ENCODE results near the gene HIVEP3. TPM values are rescaled to one million over a fixed set of nuclear protein-coding genes. Genes with fewer than 3 reads are reported as not detected.

Gene HIVEP3
- total RNA-seq, 1 experiment from 2014 or later, result 0.55 TPM

- Mint-ChIP-seq H3K9me3 (no peaks in the 10 kb centered on the region), H3K4me1 (peaks cover 28% of the 10 kb centered on the region), H3K4me3 (no peak overlapping the region), H3K36me3 (no peaks in the 10 kb centered on the region), H3K27me3 (ENCODE audit: low read depth) (peaks cover 14% of the 10 kb centered on the region), H3K27ac (no peak overlapping the region)
- ATAC-seq (no peak), DNase-seq (ENCODE audit: low spot score) (no peak)
- CTCF ChIA-PET, result interaction anchor here (1.4 to 4.0 kb wide), 3 partner anchors 14 to 17 kb away, joined by 3 to 16 read pairs (median 7); partner anchors contain the start of gene EDN2
- no peak for TF ChIP-seq ZNF232 (CRISPR knock-in tag; IDR thresholded peaks at IDR 0.05)
- TF ChIP-seq, protein P1, sequence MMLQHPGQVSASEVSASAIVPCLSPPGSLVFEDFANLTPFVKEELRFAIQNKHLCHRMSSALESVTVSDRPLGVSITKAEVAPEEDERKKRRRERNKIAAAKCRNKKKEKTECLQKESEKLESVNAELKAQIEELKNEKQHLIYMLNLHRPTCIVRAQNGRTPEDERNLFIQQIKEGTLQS (CRISPR knock-in tag; conservative IDR thresholded peaks at IDR 0.05), result no peak
- no peak for TF ChIP-seq NR3C1 (CRISPR knock-in tag; conservative IDR thresholded peaks at IDR 0.05; ENCODE audit: low read depth)
- TF ChIP-seq FOXK1 (CRISPR knock-in tag; IDR thresholded peaks at IDR 0.05), result no peak
- TF ChIP-seq FOXP1 (CRISPR knock-in tag; IDR thresholded peaks at IDR 0.05; ENCODE audit: borderline replicate concordance), result no peak
- no peak for TF ChIP-seq CBFB (CRISPR knock-in tag; IDR thresholded peaks at IDR 0.05; ENCODE audit: low read depth)
- no peak for TF ChIP-seq USF2 (CRISPR knock-in tag; IDR thresholded peaks at IDR 0.05)
- no peak for TF ChIP-seq ESRRA (CRISPR knock-in tag; IDR thresholded peaks at IDR 0.05; ENCODE audit: borderline replicate concordance)
- POLR2A ChIA-PET, result no interaction called here
Measured at GRCh38 chr1:41498804-41499203, 419.9 kb downstream of the HIVEP3 start.

GRCh38 chr1:41498391-41498790, 420.3 kb downstream of the HIVEP3 start:
- Mint-ChIP-seq H3K9me3 (no peaks in the 10 kb centered on the region), H3K36me3 (no peaks in the 10 kb centered on the region), H3K4me3 (no peak overlapping the region), H3K4me1 (peaks cover 24% of the 10 kb centered on the region), H3K27me3 (ENCODE audit: low read depth) (peaks cover 14% of the 10 kb centered on the region), H3K27ac (no peak overlapping the region)
- TF ChIP-seq ESRRA (CRISPR knock-in tag; IDR thresholded peaks at IDR 0.05; ENCODE audit: borderline replicate concordance), result no peak
- TF ChIP-seq ZNF232 (CRISPR knock-in tag; IDR thresholded peaks at IDR 0.05), result no peak
- no peak for TF ChIP-seq NFYB (CRISPR knock-in tag; conservative IDR thresholded peaks at IDR 0.05; ENCODE audit: low read depth)
- TF ChIP-seq, protein P2, sequence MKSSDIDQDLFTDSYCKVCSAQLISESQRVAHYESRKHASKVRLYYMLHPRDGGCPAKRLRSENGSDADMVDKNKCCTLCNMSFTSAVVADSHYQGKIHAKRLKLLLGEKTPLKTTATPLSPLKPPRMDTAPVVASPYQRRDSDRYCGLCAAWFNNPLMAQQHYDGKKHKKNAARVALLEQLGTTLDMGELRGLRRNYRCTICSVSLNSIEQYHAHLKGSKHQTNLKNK (CRISPR knock-in tag; IDR thresholded peaks at IDR 0.05), result no peak
- no peak for TF ChIP-seq TCF7 (CRISPR knock-in tag; IDR thresholded peaks at IDR 0.05; ENCODE audit: low read depth)
- TF ChIP-seq SMAD4 (CRISPR knock-in tag; IDR thresholded peaks at IDR 0.05), result no peak
- no peak for TF ChIP-seq CREM (CRISPR knock-in tag; IDR thresholded peaks at IDR 0.05)
- POLR2A ChIA-PET, result no interaction called here
- no peak for ATAC-seq
- CTCF ChIA-PET, result interaction anchor here (1.6 to 4.2 kb wide), 4 partner anchors 9 to 17 kb away, joined by 7 to 30 read pairs (median 12); no protein-coding TSS in a partner anchor
- DNase-seq (ENCODE audit: low spot score), result no peak

DNA sequence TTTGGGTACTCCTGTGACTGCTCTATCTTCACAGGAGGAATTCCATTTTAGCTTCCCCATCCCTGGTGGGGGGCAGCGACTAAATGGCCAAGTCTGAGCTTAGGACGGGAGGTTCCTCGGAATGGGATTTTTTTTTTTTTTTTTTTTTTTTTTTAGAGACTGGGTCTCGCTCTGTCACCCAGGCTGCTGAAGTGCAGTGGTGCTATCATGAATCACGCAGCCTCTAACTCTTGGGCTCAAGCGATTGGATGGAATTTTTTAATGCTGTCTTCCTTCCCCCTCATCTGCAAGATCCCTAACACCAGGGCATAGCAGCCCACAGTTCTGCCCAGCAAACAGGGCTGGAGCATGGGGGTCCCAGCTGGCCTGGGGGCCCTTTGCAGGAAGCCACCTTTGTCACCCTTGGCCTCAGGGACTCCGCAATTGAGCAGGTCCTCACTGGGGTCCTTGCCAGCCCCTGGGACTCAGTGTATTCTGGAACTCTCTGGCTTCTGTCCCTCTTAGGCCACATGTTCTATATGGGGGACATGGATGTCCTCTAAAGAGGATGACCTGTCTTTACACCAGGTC, 421.2 kb downstream of the HIVEP3 start:
- H3K36me3 Mint-ChIP-seq, result no peaks in the 10 kb centered on the region
- ChIA-PET CTCF (interaction anchor here (1.8 to 5.2 kb wide), 5 partner anchors 9 to 18 kb away, joined by 7 to 30 read pairs (median 16); partner anchors contain the start of gene EDN2), POLR2A (no interaction called here)
- DNase-seq (ENCODE audit: low spot score) (no peak), ATAC-seq (no peak)
- H3K4me1 Mint-ChIP-seq, result peaks cover 24% of the 10 kb centered on the region
- H3K9me3 Mint-ChIP-seq, result no peaks in the 10 kb centered on the region
- no peak overlapping the region for H3K4me3 Mint-ChIP-seq
- peaks cover 14% of the 10 kb centered on the region for H3K27me3 Mint-ChIP-seq (ENCODE audit: low read depth)
- no peak overlapping the region for H3K27ac Mint-ChIP-seq
- TF ChIP-seq AR (CRISPR knock-in tag; IDR thresholded peaks at IDR 0.05) (no peak), CREM (CRISPR knock-in tag; IDR thresholded peaks at IDR 0.05) (no peak), NFYB (CRISPR knock-in tag; conservative IDR thresholded peaks at IDR 0.05; ENCODE audit: low read depth) (no peak), RORB (CRISPR knock-in tag; IDR thresholded peaks at IDR 0.05) (no peak), MLX (CRISPR knock-in tag; IDR thresholded peaks at IDR 0.05) (no peak), ZNF416 (CRISPR knock-in tag; IDR thresholded peaks at IDR 0.05) (no peak), E2F4 (CRISPR knock-in tag; IDR thresholded peaks at IDR 0.05; ENCODE audit: borderline replicate concordance, low read depth) (no peak), E2F5 (CRISPR knock-in tag; IDR thresholded peaks at IDR 0.05) (no peak)
- TF ChIP-seq, protein P3, sequence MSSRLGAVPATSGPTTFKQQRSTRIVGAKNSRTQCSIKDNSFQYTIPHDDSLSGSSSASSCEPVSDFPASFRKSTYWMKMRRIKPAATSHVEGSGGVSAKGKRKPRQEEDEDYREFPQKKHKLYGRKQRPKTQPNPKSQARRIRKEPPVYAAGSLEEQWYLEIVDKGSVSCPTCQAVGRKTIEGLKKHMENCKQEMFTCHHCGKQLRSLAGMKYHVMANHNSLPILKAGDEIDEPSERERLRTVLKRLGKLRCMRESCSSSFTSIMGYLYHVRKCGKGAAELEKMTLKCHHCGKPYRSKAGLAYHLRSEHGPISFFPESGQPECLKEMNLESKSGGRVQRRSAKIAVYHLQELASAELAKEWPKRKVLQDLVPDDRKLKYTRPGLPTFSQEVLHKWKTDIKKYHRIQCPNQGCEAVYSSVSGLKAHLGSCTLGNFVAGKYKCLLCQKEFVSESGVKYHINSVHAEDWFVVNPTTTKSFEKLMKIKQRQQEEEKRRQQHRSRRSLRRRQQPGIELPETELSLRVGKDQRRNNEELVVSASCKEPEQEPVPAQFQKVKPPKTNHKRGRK (CRISPR knock-in tag; IDR thresholded peaks at IDR 0.05; ENCODE audit: borderline replicate concordance), result no peak
- TF ChIP-seq, protein P4, sequence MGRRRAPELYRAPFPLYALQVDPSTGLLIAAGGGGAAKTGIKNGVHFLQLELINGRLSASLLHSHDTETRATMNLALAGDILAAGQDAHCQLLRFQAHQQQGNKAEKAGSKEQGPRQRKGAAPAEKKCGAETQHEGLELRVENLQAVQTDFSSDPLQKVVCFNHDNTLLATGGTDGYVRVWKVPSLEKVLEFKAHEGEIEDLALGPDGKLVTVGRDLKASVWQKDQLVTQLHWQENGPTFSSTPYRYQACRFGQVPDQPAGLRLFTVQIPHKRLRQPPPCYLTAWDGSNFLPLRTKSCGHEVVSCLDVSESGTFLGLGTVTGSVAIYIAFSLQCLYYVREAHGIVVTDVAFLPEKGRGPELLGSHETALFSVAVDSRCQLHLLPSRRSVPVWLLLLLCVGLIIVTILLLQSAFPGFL (CRISPR knock-in tag; IDR thresholded peaks at IDR 0.05; ENCODE audit: borderline replicate concordance), result no peak

Data from WTC11 (cell line).